Adipocyte (in vitro differentiated cells): ENCODE data around the gene CA9.

Experiments
- DNase-seq: peaks from one replicate; pipeline ENCODE4 v3.0.0-alpha.2; 2015; ENCODE audit warnings: low read depth
- H3K27me3 ChIP-seq: replicated peaks from 2 replicates; pipeline ENCODE4 v1.7.0; 2013; ENCODE audit warnings: mild to moderate bottlenecking, low read length, moderate library complexity; ENCODE audit not compliant: control insufficient read depth, insufficient read depth
- H3K36me3 ChIP-seq: 2 replicates; pipeline ENCODE4 v1.7.0; 2013; ENCODE audit warnings: low read length, mild to moderate bottlenecking, moderate library complexity; ENCODE audit not compliant: control insufficient read depth, insufficient read depth, severe bottlenecking
- H3K4me1 ChIP-seq: 2 replicates; pipeline ENCODE4 v1.7.0; 2013; ENCODE audit warnings: mild to moderate bottlenecking, low read length, moderate library complexity; ENCODE audit not compliant: control insufficient read depth, insufficient read depth
- H3K4me3 ChIP-seq: 2 replicates; pipeline ENCODE4 v1.7.0; 2013; ENCODE audit warnings: mild to moderate bottlenecking, low read length, moderate library complexity
- H3K9ac ChIP-seq: 2 replicates; pipeline ENCODE4 v1.7.0; 2013; ENCODE audit warnings: mild to moderate bottlenecking, low read length, moderate library complexity
- H3K9me3 ChIP-seq: 2 replicates; pipeline ENCODE4 v1.7.0; 2013; ENCODE audit warnings: mild to moderate bottlenecking, low read length, moderate library complexity; ENCODE audit not compliant: control insufficient read depth

The CA9 gene

GRCh38 chr9:35712762-35713400, 39.2 kb downstream of the CA9 start:
- DNase-seq = no peak
- no peak overlapping the region for H3K4me3 ChIP-seq
- no peaks in the 10 kb centered on the region for H3K27me3 ChIP-seq
- H3K4me1 ChIP-seq = no peaks in the 10 kb centered on the region
- H3K9ac ChIP-seq = no peak overlapping the region
- no peaks in the 10 kb centered on the region for H3K9me3 ChIP-seq
- peaks cover 96% of the 10 kb centered on the region for H3K36me3 ChIP-seq

DNA sequence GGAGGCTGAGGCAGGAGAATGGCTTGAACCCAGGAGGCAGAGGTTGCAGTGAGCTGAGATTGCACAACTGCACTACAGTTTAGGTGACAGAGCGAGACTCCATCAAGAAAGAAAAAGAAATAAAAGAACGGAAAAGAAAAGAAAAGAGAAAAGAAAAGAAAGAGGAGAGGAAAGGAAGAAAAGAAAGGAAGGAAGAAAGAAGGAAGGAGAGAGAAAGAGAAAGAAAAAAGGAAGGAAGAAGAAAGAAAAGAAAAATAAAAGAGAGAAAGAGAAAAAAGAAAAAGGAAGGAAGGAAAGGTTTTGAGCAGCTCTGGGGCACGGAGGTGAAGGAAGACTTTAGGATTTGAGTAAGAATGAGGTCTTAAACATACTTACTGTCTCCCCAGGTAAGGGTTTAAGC, 39.9 kb downstream of the CA9 start:
- DNase-seq = no peak
- H3K36me3 ChIP-seq = peaks cover 96% of the 10 kb centered on the region
- H3K9me3 ChIP-seq = no peaks in the 10 kb centered on the region
- no peak overlapping the region for H3K4me3 ChIP-seq
- no peaks in the 10 kb centered on the region for H3K27me3 ChIP-seq
- no peaks in the 10 kb centered on the region for H3K4me1 ChIP-seq
- no peak overlapping the region for H3K9ac ChIP-seq

DNA sequence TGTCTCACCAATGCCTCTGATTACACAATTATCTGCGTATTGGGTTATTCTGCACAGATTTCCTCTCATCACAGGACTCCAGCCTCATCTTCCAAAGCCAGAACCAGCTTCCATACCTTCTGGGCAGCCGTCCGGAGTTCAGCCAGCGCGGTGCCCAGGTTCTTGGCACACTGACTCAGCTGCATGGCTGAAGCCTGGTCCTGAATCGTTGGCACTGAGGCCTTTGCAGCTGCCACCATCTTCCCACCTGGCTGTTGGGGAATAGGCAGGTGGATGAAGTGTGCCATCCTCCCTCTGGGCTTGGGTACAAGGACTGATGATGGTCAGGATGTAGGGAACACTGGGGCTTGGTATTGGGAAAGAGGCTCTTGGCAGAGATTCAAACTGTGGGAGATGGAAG, 40.4 kb downstream of the CA9 start:
- H3K4me3 ChIP-seq = no peak overlapping the region
- H3K4me1 ChIP-seq = no peaks in the 10 kb centered on the region
- no peak for DNase-seq
- no peaks in the 10 kb centered on the region for H3K9me3 ChIP-seq
- H3K36me3 ChIP-seq = peaks cover 96% of the 10 kb centered on the region
- no peak overlapping the region for H3K9ac ChIP-seq
- no peaks in the 10 kb centered on the region for H3K27me3 ChIP-seq

GRCh38 chr9:35714579-35715252, 41.0 kb downstream of the CA9 start:
- DNase-seq = no peak
- no peaks in the 10 kb centered on the region for H3K27me3 ChIP-seq
- H3K36me3 ChIP-seq = peaks cover 98% of the 10 kb centered on the region
- no peaks in the 10 kb centered on the region for H3K9me3 ChIP-seq
- peak overlapping the region; percentile 33 for H3K9ac ChIP-seq
- no peaks in the 10 kb centered on the region for H3K4me1 ChIP-seq
- no peak overlapping the region for H3K4me3 ChIP-seq

DNA sequence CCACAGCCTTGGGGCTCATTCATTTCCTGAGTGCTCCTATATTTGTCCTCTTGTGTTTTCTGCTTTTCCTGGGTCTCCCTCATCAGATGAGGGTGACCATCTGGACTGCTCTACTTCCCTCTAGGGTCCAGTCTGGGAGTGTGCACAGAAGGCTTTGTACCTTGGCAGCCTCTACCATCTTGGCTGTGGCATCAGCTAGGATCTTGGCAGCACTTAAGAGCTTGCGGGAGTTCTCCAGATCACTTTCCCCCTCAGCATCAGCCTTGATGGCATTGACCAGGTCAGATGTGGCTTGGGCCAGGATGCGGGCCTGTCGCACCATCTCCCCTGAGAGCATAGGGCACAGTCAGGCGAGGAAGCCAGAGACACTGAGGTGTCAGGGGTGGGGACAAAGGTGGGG, 42.5 kb downstream of the CA9 start:
- Histone ChIP-seq H3K4me3 (no peak overlapping the region), H3K9me3 (no peaks in the 10 kb centered on the region), H3K27me3 (no peaks in the 10 kb centered on the region), H3K36me3 (peaks cover 100% of the 10 kb centered on the region), H3K4me1 (no peaks in the 10 kb centered on the region), H3K9ac (peak overlapping the region; percentile 19)
- no peak for DNase-seq

DNA sequence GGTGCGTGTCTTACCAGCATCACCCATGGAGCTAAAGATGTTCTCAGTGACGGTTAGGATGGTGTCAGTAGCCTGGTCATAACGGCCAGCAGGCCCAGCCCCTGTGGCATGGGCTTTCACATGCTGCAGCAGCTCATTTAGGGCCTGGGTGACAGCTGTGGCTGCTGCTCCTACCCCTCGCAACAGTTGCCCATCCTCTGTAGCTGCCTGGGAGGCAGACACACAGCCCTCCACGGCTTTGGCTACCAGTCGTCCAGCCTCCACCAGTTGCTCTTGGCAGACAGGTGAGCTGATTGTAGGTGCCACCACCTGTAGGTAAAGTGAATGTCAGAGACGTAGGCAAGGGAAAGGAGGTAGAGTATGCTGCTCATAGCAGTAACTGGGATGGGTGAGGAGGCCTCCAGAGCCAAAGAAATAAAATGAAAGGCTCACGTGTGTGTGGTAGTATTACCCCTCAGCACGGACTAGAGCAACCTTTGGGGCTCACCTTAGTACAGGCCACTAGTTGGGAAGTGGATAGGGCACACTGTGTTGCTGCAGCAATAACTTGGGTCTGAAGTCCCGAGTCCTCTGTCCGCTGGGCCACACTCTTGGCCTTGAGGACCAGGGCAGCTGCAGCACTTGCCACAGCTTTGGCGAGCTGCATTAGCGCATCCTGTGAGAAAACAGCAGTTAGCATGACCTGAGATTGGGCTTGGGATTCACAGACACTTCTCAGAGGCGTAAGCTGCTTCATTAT, 43.6 kb downstream of the CA9 start:
- no peaks in the 10 kb centered on the region for H3K4me1 ChIP-seq
- DNase-seq = no peak
- no peak overlapping the region for H3K9ac ChIP-seq
- H3K4me3 ChIP-seq = no peak overlapping the region
- peaks cover 100% of the 10 kb centered on the region for H3K36me3 ChIP-seq
- no peaks in the 10 kb centered on the region for H3K27me3 ChIP-seq
- H3K9me3 ChIP-seq = no peaks in the 10 kb centered on the region

DNA sequence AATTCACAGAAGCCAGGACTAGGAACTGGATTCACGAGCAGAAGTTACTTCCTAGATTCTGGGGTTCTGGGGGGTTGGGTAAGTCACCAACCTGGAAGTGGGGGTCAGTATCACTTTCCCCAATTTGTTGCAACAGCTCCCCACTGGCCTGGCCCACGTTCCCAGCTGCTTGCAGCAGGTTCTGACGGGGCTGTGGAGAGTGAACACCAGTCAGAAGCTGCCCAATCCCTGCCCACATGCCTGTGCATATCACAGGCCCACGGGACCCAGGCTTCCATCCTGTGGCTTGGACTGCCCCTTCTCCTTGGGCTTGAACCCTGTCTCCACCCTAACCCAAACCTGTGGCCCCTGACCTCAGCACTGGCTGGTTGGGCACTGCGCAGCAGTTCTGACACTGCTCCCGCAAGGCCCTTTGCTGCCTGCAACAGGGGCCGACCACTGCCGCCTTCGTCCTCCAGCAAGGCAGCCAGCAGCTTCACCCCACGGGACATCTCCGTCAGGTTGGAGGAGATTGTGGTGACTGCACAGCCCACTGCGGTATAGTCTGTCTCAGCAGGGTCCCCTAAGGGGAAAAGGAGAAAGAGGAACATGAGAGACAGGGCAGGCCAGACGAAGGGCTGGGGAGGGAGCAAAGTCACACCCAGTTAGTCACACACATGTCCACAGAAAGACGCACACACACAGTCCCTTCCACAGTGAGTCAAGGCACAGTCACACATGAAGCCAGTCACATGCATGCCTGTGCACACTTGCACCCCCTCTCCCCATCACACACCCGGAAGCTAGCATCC, 45.2 kb downstream of the CA9 start:
- Histone ChIP-seq H3K9me3 (no peaks in the 10 kb centered on the region), H3K4me3 (no peak overlapping the region), H3K4me1 (no peaks in the 10 kb centered on the region), H3K9ac (peak overlapping the region; percentile 8), H3K27me3 (no peaks in the 10 kb centered on the region), H3K36me3 (peaks cover 100% of the 10 kb centered on the region)
- DNase-seq = no peak

DNA sequence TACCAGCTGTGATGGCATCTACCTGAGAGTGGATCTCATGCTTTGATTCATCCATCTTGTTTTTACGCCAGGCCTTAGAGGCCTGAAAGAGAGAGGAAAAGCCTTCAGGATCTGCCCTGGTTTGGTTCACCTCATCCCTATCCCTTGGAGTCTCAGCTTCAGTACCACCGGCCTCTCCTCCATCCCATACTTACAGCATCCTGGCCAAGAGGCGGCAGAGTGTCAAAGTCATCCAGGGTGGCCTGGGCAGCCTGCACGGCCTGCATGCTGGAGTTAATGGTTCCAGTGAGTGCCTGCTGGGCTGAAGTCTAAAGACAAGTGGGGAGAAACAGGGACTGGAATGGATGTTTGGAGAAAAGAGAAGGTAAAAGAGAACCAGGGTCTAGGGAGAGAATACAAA, 45.8 kb downstream of the CA9 start:
- no peaks in the 10 kb centered on the region for H3K4me1 ChIP-seq
- H3K36me3 ChIP-seq = peaks cover 100% of the 10 kb centered on the region
- H3K4me3 ChIP-seq = no peak overlapping the region
- no peak overlapping the region for H3K9ac ChIP-seq
- H3K27me3 ChIP-seq = no peaks in the 10 kb centered on the region
- no peaks in the 10 kb centered on the region for H3K9me3 ChIP-seq
- DNase-seq = no peak

- Histone ChIP-seq H3K9ac (no peak overlapping the region), H3K27me3 (no peaks in the 10 kb centered on the region), H3K9me3 (no peaks in the 10 kb centered on the region), H3K36me3 (peaks cover 73% of the 10 kb centered on the region), H3K4me3 (no peak overlapping the region), H3K4me1 (peaks cover 26% of the 10 kb centered on the region)
- no peak for DNase-seq
Observed at GRCh38 chr9:35723426-35723825, 49.7 kb downstream of the CA9 start.

DNA sequence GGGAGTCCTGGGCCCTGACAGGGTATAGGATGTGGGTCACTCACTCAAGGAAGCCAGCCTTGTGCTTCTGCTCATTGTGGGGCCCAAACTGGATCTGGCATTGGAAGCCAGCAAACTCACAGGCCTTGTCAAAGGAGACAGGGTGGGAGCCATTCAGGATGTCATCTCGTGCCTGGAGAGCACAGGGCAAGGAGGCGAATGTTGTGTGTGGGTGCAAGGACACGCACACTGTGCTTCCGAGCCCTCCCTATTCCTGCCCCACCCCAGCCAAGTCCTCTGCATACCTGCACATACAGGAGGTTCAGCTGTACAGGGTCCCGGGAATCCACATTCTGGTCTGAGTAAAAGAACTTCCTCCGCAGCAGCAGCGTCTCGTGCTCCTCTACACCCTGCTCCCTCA, 50.2 kb downstream of the CA9 start:
- no peaks in the 10 kb centered on the region for H3K9me3 ChIP-seq
- H3K36me3 ChIP-seq = peaks cover 68% of the 10 kb centered on the region
- no peaks in the 10 kb centered on the region for H3K27me3 ChIP-seq
- no peak for DNase-seq
- peak overlapping the region; percentile 0 for H3K9ac ChIP-seq
- H3K4me1 ChIP-seq = peaks cover 31% of the 10 kb centered on the region
- no peak overlapping the region for H3K4me3 ChIP-seq

DNA sequence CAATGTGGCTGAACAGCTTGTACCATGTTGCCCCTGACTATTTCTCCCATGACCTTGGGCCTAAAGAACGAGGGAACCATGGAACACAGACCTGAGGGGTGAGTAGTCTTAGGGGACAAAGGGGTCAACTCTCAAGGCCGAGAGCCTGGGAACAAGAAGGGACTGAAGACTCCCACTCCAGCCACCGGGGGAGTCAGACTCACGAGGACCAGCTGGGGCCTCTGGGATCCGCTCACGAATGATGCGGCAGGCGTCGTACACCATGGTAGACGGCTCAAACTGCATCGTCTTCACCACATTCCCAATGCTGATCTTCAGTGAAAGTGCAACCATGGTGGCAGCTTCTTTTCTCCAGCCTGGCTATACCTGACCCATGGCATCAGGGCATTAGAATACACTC, 51.6 kb downstream of the CA9 start:
- Histone ChIP-seq H3K36me3 (peaks cover 54% of the 10 kb centered on the region), H3K4me1 (peaks cover 45% of the 10 kb centered on the region), H3K4me3 (no peak overlapping the region), H3K9me3 (no peaks in the 10 kb centered on the region), H3K27me3 (no peaks in the 10 kb centered on the region), H3K9ac (no peak overlapping the region)
- DNase-seq = no peak
